ENCODE data around the gene KSR1. TPM values are rescaled to one million over a fixed set of nuclear protein-coding genes. Genes with fewer than 3 reads are reported as not detected.

Gene KSR1
- total RNA-seq, 1 experiment from 2014 or later: 21.7 TPM

- Histone ChIP-seq H3K9me3 (ENCODE audit: control insufficient read depth, insufficient read depth, low read depth, low read length) (no peaks in the 10 kb centered on the region), H3K4me3 (ENCODE audit: low read depth in 2 of 2, low read length in 2 of 2) (no peak overlapping the region), H3K36me3 (ENCODE audit: control insufficient read depth, insufficient read depth, low read length) (no peaks in the 10 kb centered on the region), H3K4me1 (ENCODE audit: control insufficient read depth, insufficient read depth, low read length) (no peaks in the 10 kb centered on the region), H3K27me3 (ENCODE audit: control insufficient read depth, insufficient read depth, low read length) (no peaks in the 10 kb centered on the region), H3K27ac (ENCODE audit: low read length) (no peak overlapping the region)
- DNase-seq (ENCODE audit: low read depth, low spot score) (no peak), ATAC-seq (no peak)
- no TSS peak for BruUV-seq (replicated peaks)
- no peak for TF ChIP-seq REST (IDR thresholded peaks at IDR 0.05; ENCODE audit: insufficient read depth in 1 of 2, low read depth in 2 of 2, low read length in 1 of 2)
- TF ChIP-seq POLR2AphosphoS5 (IDR thresholded peaks at IDR 0.05; ENCODE audit: low read depth, low read length): no peak
- no peak for TF ChIP-seq SIN3A (IDR thresholded peaks at IDR 0.05; ENCODE audit: borderline replicate concordance, insufficient read depth, low read depth, low read length)
- TF ChIP-seq CTCF (IDR thresholded peaks at IDR 0.05): no peak
- TF ChIP-seq TCF7L2 (IDR thresholded peaks at IDR 0.05; ENCODE audit: low read depth, low read length): no peak
- ChIA-PET POLR2A (no interaction called here), CTCF (no interaction called here)
- in situ Hi-C loops (cut with HindIII; ENCODE audit: low pct_unique_long_range_greater_than_20kb, low sequenced_read_pairs) (no loop called here), intact Hi-C loops (cut with micrococcal nuclease; ENCODE audit: unreplicated experiment) (no loop called here)
These were observed 25.1 kb downstream of the KSR1 start for GRCh38 chr17:27481327-27481726.

DNA sequence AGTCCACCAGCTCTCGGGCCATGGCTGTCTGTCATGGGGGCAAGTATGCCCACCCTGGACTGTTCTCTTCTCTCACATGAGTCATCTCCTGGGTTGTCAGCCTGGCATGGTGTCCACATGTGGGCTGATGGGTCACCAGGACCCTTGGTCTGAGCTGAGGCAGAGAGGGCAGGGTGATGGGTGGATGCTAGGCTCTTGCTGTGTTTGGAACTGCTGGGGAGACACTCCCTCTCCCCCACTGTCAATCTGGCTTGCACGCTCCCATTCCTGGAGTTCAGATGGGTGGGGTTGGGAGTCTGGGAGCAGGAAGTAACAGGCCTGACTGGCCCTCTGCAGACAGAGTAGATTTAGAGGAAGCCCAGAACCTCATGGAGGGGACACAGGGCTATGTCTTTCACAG is 28.9 kb downstream of the KSR1 start:
- no peaks in the 10 kb centered on the region for H3K27me3 ChIP-seq (ENCODE audit: control insufficient read depth, insufficient read depth, low read length)
- TF ChIP-seq POLR2AphosphoS5 (IDR thresholded peaks at IDR 0.05; ENCODE audit: low read depth, low read length) (no peak), CTCF (IDR thresholded peaks at IDR 0.05) (no peak), SIN3A (IDR thresholded peaks at IDR 0.05; ENCODE audit: borderline replicate concordance, insufficient read depth, low read depth, low read length) (no peak), REST (IDR thresholded peaks at IDR 0.05; ENCODE audit: insufficient read depth in 1 of 2, low read depth in 2 of 2, low read length in 1 of 2) (no peak), TCF7L2 (IDR thresholded peaks at IDR 0.05; ENCODE audit: low read depth, low read length) (no peak)
- no peaks in the 10 kb centered on the region for H3K4me1 ChIP-seq (ENCODE audit: control insufficient read depth, insufficient read depth, low read length)
- CTCF ChIA-PET: no interaction called here
- intact Hi-C loops (cut with micrococcal nuclease; ENCODE audit: unreplicated experiment): no loop called here
- BruUV-seq (replicated peaks): no TSS peak
- POLR2A ChIA-PET: no interaction called here
- in situ Hi-C loops (cut with HindIII; ENCODE audit: low pct_unique_long_range_greater_than_20kb, low sequenced_read_pairs): no loop called here
- ATAC-seq (no peak), DNase-seq (ENCODE audit: low read depth, low spot score) (no peak)
- no peak overlapping the region for H3K4me3 ChIP-seq (ENCODE audit: low read depth in 2 of 2, low read length in 2 of 2)
- H3K27ac ChIP-seq (ENCODE audit: low read length): no peak overlapping the region
- no peaks in the 10 kb centered on the region for H3K9me3 ChIP-seq (ENCODE audit: control insufficient read depth, insufficient read depth, low read depth, low read length)
- H3K36me3 ChIP-seq (ENCODE audit: control insufficient read depth, insufficient read depth, low read length): no peaks in the 10 kb centered on the region

All from Panc1 (cell line).